Gastrocnemius medialis (tissue), 4 donors: ENCODE data around the gene SCNN1G. TPM values are rescaled to one million over a fixed set of nuclear protein-coding genes. Genes with fewer than 3 reads are reported as not detected.

Experiments
- ATAC-seq, 2 donors: fragments of 150-250 bp; one replicate each; pipeline ENCODE4 v1.9.1; 2016
- DNase-seq, 2 donors: peaks; one replicate each; pipeline ENCODE4 v3.0.0-alpha.2; 2019
- H3K27ac ChIP-seq, 4 donors: fragments of 200-600 bp; sonication (generic); 1 replicate in 1 of 4; 2 replicates in 3 of 4; pipeline ENCODE4 v1.5.1; 2016 to 2018; ENCODE audit warnings: mild to moderate bottlenecking in 2 of 4, moderate library complexity in 1 of 4
- H3K27me3 ChIP-seq, 3 donors: fragments of 200-600 bp; sonication (generic) in 2 of 3; 1 replicate in 1 of 3; 2 replicates in 2 of 3; pipeline versions ENCODE4 v1.5.1 to v1.6.0; 2016 to 2019; ENCODE audit warnings: mild to moderate bottlenecking in 1 of 3, moderate library complexity in 1 of 3
- H3K36me3 ChIP-seq, 2 donors: fragments of 200-600 bp; sonication (generic) in 1 of 2; one replicate each; pipeline ENCODE4 v1.5.1; 2017 to 2018
- H3K4me1 ChIP-seq, 2 donors: fragments of 200-600 bp; sonication (generic) in 1 of 2; one replicate each; pipeline ENCODE4 v1.5.1; 2016 to 2017; ENCODE audit warnings: mild to moderate bottlenecking in 2 of 2
- H3K4me3 ChIP-seq, 4 donors: fragments of 200-600 bp; sonication (generic) in 3 of 4; 1 replicate in 1 of 4; 2 replicates in 3 of 4; pipeline ENCODE4 v1.5.1; 2016 to 2019; ENCODE audit warnings: mild to moderate bottlenecking in 2 of 4
- H3K9me3 ChIP-seq, 3 donors: fragments of 200-600 bp; sonication (generic) in 2 of 3; 1 replicate in 1 of 3; 2 replicates in 2 of 3; pipeline ENCODE4 v1.5.1; 2016 to 2019
- POLR2A ChIP-seq, 2 donors: fragments of 450-650 bp; IDR thresholded peaks; one replicate each; pipeline ENCODE4 v1.6.1; 2017; ENCODE audit warnings: antibody characterized with exemption in 2 of 2, mild to moderate bottlenecking in 2 of 2, moderate library complexity in 2 of 2
- in situ Hi-C, 4 donors: fragments of 200-750 bp; cut with MboI; loops; one replicate each; pipeline versions ENCODE4 v1.15.0 to v1.8.0; 2017; ENCODE audit warnings: low sequenced_read_pairs in 4 of 4
- intact Hi-C: fragments of 100-400 bp; cut with DNase I; formaldehyde crosslinking; loops from one replicate; pipeline ENCODE4 v1.15.1; 2023; ENCODE audit warnings: low total_unique reads
- total RNA-seq, 4 donors: library from RNA; depleted of rRNA; stranded (reverse); fragments of >200 nt; gene quantifications; one replicate each; pipeline versions ENCODE4 v1.1.0 to v1.2.3, GENCODE V29; 2016
- TF ChIP-seq, protein P1 (sequence below), 5 experiments: fragments of 450-650 bp in 3 of 5; fragments of 200-600 bp in 2 of 5; sonication (generic) in 2 of 5; IDR thresholded peaks in 4 of 5; conservative IDR thresholded peaks in 1 of 5; 1 replicate in 4 of 5; 2 replicates in 1 of 5; pipeline ENCODE4 v1.5.1; 2016 to 2019; ENCODE audit warnings: antibody characterized with exemption in 5 of 5, mild to moderate bottlenecking in 3 of 5, moderate library complexity in 3 of 5

The SCNN1G gene
- total RNA-seq, 4 donors from 2014 or later = 0.58 TPM; not detected in 3

GRCh38 chr16:23137818-23138217 lies 44.7 kb upstream of the SCNN1G start:
- TF ChIP-seq, protein P1, sequence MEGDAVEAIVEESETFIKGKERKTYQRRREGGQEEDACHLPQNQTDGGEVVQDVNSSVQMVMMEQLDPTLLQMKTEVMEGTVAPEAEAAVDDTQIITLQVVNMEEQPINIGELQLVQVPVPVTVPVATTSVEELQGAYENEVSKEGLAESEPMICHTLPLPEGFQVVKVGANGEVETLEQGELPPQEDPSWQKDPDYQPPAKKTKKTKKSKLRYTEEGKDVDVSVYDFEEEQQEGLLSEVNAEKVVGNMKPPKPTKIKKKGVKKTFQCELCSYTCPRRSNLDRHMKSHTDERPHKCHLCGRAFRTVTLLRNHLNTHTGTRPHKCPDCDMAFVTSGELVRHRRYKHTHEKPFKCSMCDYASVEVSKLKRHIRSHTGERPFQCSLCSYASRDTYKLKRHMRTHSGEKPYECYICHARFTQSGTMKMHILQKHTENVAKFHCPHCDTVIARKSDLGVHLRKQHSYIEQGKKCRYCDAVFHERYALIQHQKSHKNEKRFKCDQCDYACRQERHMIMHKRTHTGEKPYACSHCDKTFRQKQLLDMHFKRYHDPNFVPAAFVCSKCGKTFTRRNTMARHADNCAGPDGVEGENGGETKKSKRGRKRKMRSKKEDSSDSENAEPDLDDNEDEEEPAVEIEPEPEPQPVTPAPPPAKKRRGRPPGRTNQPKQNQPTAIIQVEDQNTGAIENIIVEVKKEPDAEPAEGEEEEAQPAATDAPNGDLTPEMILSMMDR (IDR thresholded peaks at IDR 0.05 in 4 of 5, conservative IDR thresholded peaks at IDR 0.05 in 1 of 5) = no peak
- TF ChIP-seq POLR2A (IDR thresholded peaks at IDR 0.05) = no peak
- no peaks in the 10 kb centered on the region for H3K36me3 ChIP-seq
- DNase-seq (no peak), ATAC-seq (no peak)
- peaks cover 15 to 25% of the 10 kb centered on the region in 2 donors for H3K4me1 ChIP-seq
- no peaks in the 10 kb centered on the region for H3K27me3 ChIP-seq
- H3K4me3 ChIP-seq = no peak overlapping the region
- no peaks in the 10 kb centered on the region for H3K9me3 ChIP-seq
- intact Hi-C loops (no loop called here), in situ Hi-C loops (no loop called here)
- no peak overlapping the region for H3K27ac ChIP-seq

DNA sequence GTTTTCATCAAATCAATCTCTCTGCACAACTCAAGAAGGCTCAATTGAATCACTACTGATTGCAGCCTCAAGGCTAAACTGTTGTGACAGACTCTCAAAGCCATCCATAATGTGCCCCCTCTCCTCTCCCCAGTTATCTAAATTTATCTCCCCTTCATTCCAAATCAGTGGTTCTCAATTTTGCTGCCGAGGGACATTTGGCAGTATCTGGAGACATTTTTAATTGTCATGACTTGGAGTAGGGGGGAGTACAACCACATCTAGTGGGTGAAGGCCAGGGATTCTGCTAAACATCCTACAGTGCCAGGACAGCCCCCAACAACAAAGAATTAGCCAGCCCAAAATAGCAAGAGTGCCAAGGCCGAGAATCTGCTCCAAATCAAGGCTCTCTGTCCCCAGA lies 42.4 kb upstream of the SCNN1G start:
- H3K9me3 ChIP-seq = no peaks in the 10 kb centered on the region
- ATAC-seq (no peak), DNase-seq (no peak)
- no peak overlapping the region for H3K27ac ChIP-seq
- peaks cover 10 to 22% of the 10 kb centered on the region in 2 donors for H3K4me1 ChIP-seq
- no peak overlapping the region for H3K4me3 ChIP-seq
- no peaks in the 10 kb centered on the region for H3K36me3 ChIP-seq
- H3K27me3 ChIP-seq = no peaks in the 10 kb centered on the region
- intact Hi-C loops = loop anchor here (10.0 kb wide), 1 partner anchor 1545 kb away; the partner anchor contains the start of gene METTL9
- no peak for TF ChIP-seq POLR2A (IDR thresholded peaks at IDR 0.05)
- TF ChIP-seq, protein P1 (IDR thresholded peaks at IDR 0.05 in 4 of 5, conservative IDR thresholded peaks at IDR 0.05 in 1 of 5) = no peak
- in situ Hi-C loops = no loop called here

DNA sequence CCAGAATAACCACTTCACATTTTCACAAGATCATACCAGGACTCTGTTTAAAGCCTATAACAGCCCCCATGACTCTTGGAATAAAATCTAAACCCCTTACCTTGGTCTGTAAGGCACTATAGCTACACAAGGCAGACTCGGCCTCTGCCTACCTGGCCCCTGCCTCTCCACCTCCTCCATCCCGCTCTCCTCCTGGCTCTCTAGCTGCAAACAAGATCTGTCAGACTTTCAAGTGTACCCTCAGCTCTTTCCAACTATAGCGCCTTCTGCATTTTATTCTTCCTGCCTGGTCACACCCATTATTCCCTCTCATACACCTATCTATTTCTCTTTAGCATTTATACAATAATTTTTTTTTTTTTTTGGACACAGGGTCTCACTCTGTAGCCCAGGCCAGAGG lies 41.5 kb upstream of the SCNN1G start:
- ATAC-seq (no peak), DNase-seq (no peak)
- no peaks in the 10 kb centered on the region for H3K36me3 ChIP-seq
- H3K4me1 ChIP-seq = peaks cover 18 to 31% of the 10 kb centered on the region in 2 donors
- TF ChIP-seq POLR2A (IDR thresholded peaks at IDR 0.05) = no peak
- TF ChIP-seq, protein P1 (IDR thresholded peaks at IDR 0.05 in 4 of 5, conservative IDR thresholded peaks at IDR 0.05 in 1 of 5) = no peak
- intact Hi-C loops (loop anchor here (10.0 kb wide), 1 partner anchor 1546 kb away; the partner anchor contains the start of gene METTL9), in situ Hi-C loops (no loop called here)
- H3K9me3 ChIP-seq = no peaks in the 10 kb centered on the region
- no peak overlapping the region for H3K27ac ChIP-seq
- H3K27me3 ChIP-seq = no peaks in the 10 kb centered on the region
- H3K4me3 ChIP-seq = no peak overlapping the region

DNA sequence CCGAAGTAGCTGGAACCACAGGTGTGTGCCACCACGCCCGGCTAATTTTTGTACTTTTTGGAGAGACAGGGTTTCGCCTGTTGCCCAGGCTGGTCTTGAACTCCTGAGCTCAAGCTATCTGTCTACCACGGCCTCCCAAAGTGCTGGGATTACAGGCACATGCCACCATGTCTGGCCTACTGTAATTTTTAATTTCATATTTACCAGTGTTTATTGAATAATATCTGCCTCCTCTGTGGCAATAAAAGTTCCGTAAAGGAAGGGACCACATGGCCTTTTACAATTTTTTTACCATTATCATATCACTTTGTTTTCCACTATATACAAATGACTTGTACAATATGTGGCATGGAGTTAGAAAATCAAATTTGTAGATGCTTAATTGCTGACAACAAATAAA lies 41.0 kb upstream of the SCNN1G start:
- H3K4me1 ChIP-seq = peaks cover 22 to 33% of the 10 kb centered on the region in 2 donors
- no peaks in the 10 kb centered on the region for H3K36me3 ChIP-seq
- TF ChIP-seq, protein P1 (IDR thresholded peaks at IDR 0.05 in 4 of 5, conservative IDR thresholded peaks at IDR 0.05 in 1 of 5) = no peak
- TF ChIP-seq POLR2A (IDR thresholded peaks at IDR 0.05) = no peak
- no peak overlapping the region for H3K27ac ChIP-seq
- in situ Hi-C loops (no loop called here), intact Hi-C loops (loop anchor here (10.0 kb wide), 1 partner anchor 1547 kb away; the partner anchor contains the start of gene METTL9)
- H3K4me3 ChIP-seq = no peak overlapping the region
- no peaks in the 10 kb centered on the region for H3K27me3 ChIP-seq
- ATAC-seq = no peak
- H3K9me3 ChIP-seq = no peaks in the 10 kb centered on the region
- DNase-seq = no peak
